Mesothelial cell of epicardium (in vitro differentiated cells): ENCODE data around the gene HSPA1A. TPM values are rescaled to one million over a fixed set of nuclear protein-coding genes. Genes with fewer than 3 reads are reported as not detected.

Source experiments
- DNase-seq, 2 experiments: peaks; one replicate each; pipeline ENCODE4 v3.0.0; 2021; ENCODE audit warnings: low spot score in 2 of 2; ENCODE audit not compliant: unreplicated experiment in 2 of 2
- H3K27ac Mint-ChIP-seq: 2 replicates; pipeline ENCODE4 v1.8.0; 2021; ENCODE audit warnings: mixed read lengths
- H3K27me3 Mint-ChIP-seq: 2 replicates; pipeline ENCODE4 v1.8.0; 2021; ENCODE audit warnings: low read depth, mixed read lengths
- H3K36me3 Mint-ChIP-seq: 2 replicates; pipeline ENCODE4 v1.8.0; 2021; ENCODE audit warnings: mixed read lengths
- H3K4me1 Mint-ChIP-seq: 2 replicates; pipeline ENCODE4 v1.8.0; 2021; ENCODE audit warnings: mixed read lengths
- H3K4me3 Mint-ChIP-seq: 2 replicates; pipeline ENCODE4 v1.8.0; 2021; ENCODE audit warnings: mild to moderate bottlenecking, moderate library complexity, mixed read lengths
- H3K9me3 Mint-ChIP-seq: 2 replicates; pipeline ENCODE4 v1.8.0; 2021; ENCODE audit warnings: mixed read lengths
- CTCF ChIP-seq: fragments of 200-600 bp; sonication (generic); IDR thresholded peaks from one replicate; pipeline ENCODE4 v1.5.0; 2021; ENCODE audit warnings: antibody characterized with exemption; ENCODE audit not compliant: unreplicated experiment
- total RNA-seq: library from RNA; stranded (reverse); gene quantifications from 3 replicates; pipeline ENCODE4 v1.2.1, GENCODE V29; 2021

Gene HSPA1A
- total RNA-seq, 1 donor from 2014 or later, result 70.1 TPM

- Mint-ChIP-seq H3K9me3 (no peaks in the 10 kb centered on the region), H3K4me3 (peak overlapping the region; percentile 83), H3K27ac (peak overlapping the region; percentile 96), H3K27me3 (no peaks in the 10 kb centered on the region), H3K4me1 (peaks cover 40% of the 10 kb centered on the region), H3K36me3 (no peaks in the 10 kb centered on the region)
- peak; percentile 60 for TF ChIP-seq CTCF
- DNase-seq, result no peak
Observed at GRCh38 chr6:31829633-31830283, 14.4 kb downstream of the HSPA1A start.

- H3K4me1 Mint-ChIP-seq, result peaks cover 31% of the 10 kb centered on the region
- TF ChIP-seq CTCF, result no peak
- H3K27me3 Mint-ChIP-seq, result no peaks in the 10 kb centered on the region
- no peaks in the 10 kb centered on the region for H3K9me3 Mint-ChIP-seq
- peak overlapping the region; percentile 83 for H3K4me3 Mint-ChIP-seq
- no peaks in the 10 kb centered on the region for H3K36me3 Mint-ChIP-seq
- no peak for DNase-seq
- peak overlapping the region; percentile 96 for H3K27ac Mint-ChIP-seq
Observed at GRCh38 chr6:31830886-31831335, 15.6 kb downstream of the HSPA1A start.

GRCh38 chr6:31831350-31832215 lies 16.2 kb downstream of the HSPA1A start:
- peaks cover 32% of the 10 kb centered on the region for H3K4me1 Mint-ChIP-seq
- no peak for TF ChIP-seq CTCF
- H3K36me3 Mint-ChIP-seq, result no peaks in the 10 kb centered on the region
- H3K27ac Mint-ChIP-seq, result peak overlapping the region; percentile 96
- no peaks in the 10 kb centered on the region for H3K27me3 Mint-ChIP-seq
- no peak for DNase-seq
- H3K4me3 Mint-ChIP-seq, result peak overlapping the region; percentile 83
- no peaks in the 10 kb centered on the region for H3K9me3 Mint-ChIP-seq

GRCh38 chr6:31834367-31835250 lies 19.3 kb downstream of the HSPA1A start:
- TF ChIP-seq CTCF, result no peak
- Mint-ChIP-seq H3K4me1 (peaks cover 40% of the 10 kb centered on the region), H3K27ac (peak overlapping the region; percentile 99), H3K36me3 (peaks cover 17% of the 10 kb centered on the region), H3K9me3 (no peaks in the 10 kb centered on the region), H3K4me3 (peak overlapping the region; percentile 98), H3K27me3 (no peaks in the 10 kb centered on the region)
- peak; percentile 49 to 78 for DNase-seq

GRCh38 chr6:31836047-31836473 lies 20.7 kb downstream of the HSPA1A start:
- no peaks in the 10 kb centered on the region for H3K9me3 Mint-ChIP-seq
- peak overlapping the region; percentile 98 for H3K4me3 Mint-ChIP-seq
- H3K27me3 Mint-ChIP-seq, result no peaks in the 10 kb centered on the region
- peak overlapping the region; percentile 99 for H3K27ac Mint-ChIP-seq
- H3K36me3 Mint-ChIP-seq, result peaks cover 28% of the 10 kb centered on the region
- TF ChIP-seq CTCF, result no peak
- DNase-seq, result no peak
- H3K4me1 Mint-ChIP-seq, result peaks cover 29% of the 10 kb centered on the region
